T-helper 1 cell treated with Interleukin-12 subunit alpha and Interleukin-12 subunit beta and Interleukin-4 antibody, amounts not matched to agents 30 μg/mL and 1 μg/mL, for 36 hours (primary cell): ENCODE measurements around the gene CCDC85C.

Experiments
- H3K27ac Mint-ChIP-seq: one replicate; pipeline ENCODE4 v1.8.0; 2021; ENCODE audit warnings: mild to moderate bottlenecking, mixed read lengths
- H3K27me3 Mint-ChIP-seq: one replicate; pipeline ENCODE4 v1.8.0; 2021; ENCODE audit warnings: low read depth, mixed read lengths
- H3K36me3 Mint-ChIP-seq: one replicate; pipeline ENCODE4 v1.8.0; 2021; ENCODE audit warnings: low read depth, mixed read lengths
- H3K4me1 Mint-ChIP-seq: one replicate; pipeline ENCODE4 v1.8.0; 2021; ENCODE audit warnings: low read depth, mixed read lengths
- H3K4me3 Mint-ChIP-seq: one replicate; pipeline ENCODE4 v1.8.0; 2021; ENCODE audit warnings: mild to moderate bottlenecking, moderate library complexity, mixed read lengths
- H3K9me3 Mint-ChIP-seq: one replicate; pipeline ENCODE4 v1.8.0; 2021; ENCODE audit warnings: mixed read lengths

CCDC85C gene

GRCh38 chr14:99497894-99498293 is 106.1 kb downstream of the CCDC85C start:
- H3K27me3 Mint-ChIP-seq, result no peaks in the 10 kb centered on the region
- peaks cover 45% of the 10 kb centered on the region for H3K36me3 Mint-ChIP-seq
- peaks cover 4% of the 10 kb centered on the region for H3K4me1 Mint-ChIP-seq
- H3K9me3 Mint-ChIP-seq, result no peaks in the 10 kb centered on the region
- no peak overlapping the region for H3K4me3 Mint-ChIP-seq
- H3K27ac Mint-ChIP-seq, result no peak overlapping the region

GRCh38 chr14:99497341-99497740 is 106.7 kb downstream of the CCDC85C start:
- Mint-ChIP-seq H3K4me3 (no peak overlapping the region), H3K27ac (no peak overlapping the region)

GRCh38 chr14:99484106-99484505 is 119.9 kb downstream of the CCDC85C start:
- H3K9me3 Mint-ChIP-seq, result no peaks in the 10 kb centered on the region
- no peaks in the 10 kb centered on the region for H3K27me3 Mint-ChIP-seq
- no peak overlapping the region for H3K4me3 Mint-ChIP-seq
- no peaks in the 10 kb centered on the region for H3K36me3 Mint-ChIP-seq
- peaks cover 30% of the 10 kb centered on the region for H3K4me1 Mint-ChIP-seq
- H3K27ac Mint-ChIP-seq, result no peak overlapping the region

More at GRCh38 chr14:99497341-99497740, 106.7 kb downstream of the CCDC85C start:
- no peaks in the 10 kb centered on the region for H3K9me3 Mint-ChIP-seq
- peaks cover 4% of the 10 kb centered on the region for H3K4me1 Mint-ChIP-seq
- H3K36me3 Mint-ChIP-seq, result peaks cover 41% of the 10 kb centered on the region
- H3K27me3 Mint-ChIP-seq, result no peaks in the 10 kb centered on the region

DNA sequence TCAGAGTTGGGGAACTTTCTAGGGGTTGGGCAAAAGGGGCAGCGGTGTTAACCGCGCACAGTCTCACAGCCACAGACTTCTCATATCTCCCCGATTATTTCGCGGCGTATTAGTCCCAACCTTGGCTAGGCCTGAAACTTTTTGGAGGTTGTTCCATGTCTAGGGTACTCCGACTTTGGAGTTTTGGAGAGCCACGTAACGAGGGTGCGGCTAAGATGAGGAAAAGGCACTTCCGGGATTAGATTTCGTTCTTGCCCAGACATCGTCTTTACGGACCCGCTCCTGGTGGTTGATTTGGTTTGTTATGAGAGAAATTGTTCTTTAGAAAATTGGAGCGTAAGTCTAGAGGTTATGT is 122.3 kb downstream of the CCDC85C start:
- no peaks in the 10 kb centered on the region for H3K9me3 Mint-ChIP-seq
- H3K27me3 Mint-ChIP-seq, result no peaks in the 10 kb centered on the region
- H3K4me1 Mint-ChIP-seq, result peaks cover 41% of the 10 kb centered on the region
- peak overlapping the region; percentile 96 for H3K4me3 Mint-ChIP-seq
- H3K27ac Mint-ChIP-seq, result peak overlapping the region; percentile 99
- H3K36me3 Mint-ChIP-seq, result peaks cover 3% of the 10 kb centered on the region

GRCh38 chr14:99480917-99481744 is 122.9 kb downstream of the CCDC85C start, which contains the start of gene CCNK:
Gene CCNK, plus strand, starts transcription at chr14:99481409. Its CDS starts 11,269 bp downstream, at chr14:99492678.
- H3K4me1 Mint-ChIP-seq, result peaks cover 36% of the 10 kb centered on the region
- H3K36me3 Mint-ChIP-seq, result peaks cover 3% of the 10 kb centered on the region
- H3K9me3 Mint-ChIP-seq, result no peaks in the 10 kb centered on the region
- peak within 1 kb of the TSS; percentile 99 for H3K27ac Mint-ChIP-seq
- H3K4me3 Mint-ChIP-seq, result peak within 1 kb of the TSS; percentile 96
- H3K27me3 Mint-ChIP-seq, result no peaks in the 10 kb centered on the region

DNA sequence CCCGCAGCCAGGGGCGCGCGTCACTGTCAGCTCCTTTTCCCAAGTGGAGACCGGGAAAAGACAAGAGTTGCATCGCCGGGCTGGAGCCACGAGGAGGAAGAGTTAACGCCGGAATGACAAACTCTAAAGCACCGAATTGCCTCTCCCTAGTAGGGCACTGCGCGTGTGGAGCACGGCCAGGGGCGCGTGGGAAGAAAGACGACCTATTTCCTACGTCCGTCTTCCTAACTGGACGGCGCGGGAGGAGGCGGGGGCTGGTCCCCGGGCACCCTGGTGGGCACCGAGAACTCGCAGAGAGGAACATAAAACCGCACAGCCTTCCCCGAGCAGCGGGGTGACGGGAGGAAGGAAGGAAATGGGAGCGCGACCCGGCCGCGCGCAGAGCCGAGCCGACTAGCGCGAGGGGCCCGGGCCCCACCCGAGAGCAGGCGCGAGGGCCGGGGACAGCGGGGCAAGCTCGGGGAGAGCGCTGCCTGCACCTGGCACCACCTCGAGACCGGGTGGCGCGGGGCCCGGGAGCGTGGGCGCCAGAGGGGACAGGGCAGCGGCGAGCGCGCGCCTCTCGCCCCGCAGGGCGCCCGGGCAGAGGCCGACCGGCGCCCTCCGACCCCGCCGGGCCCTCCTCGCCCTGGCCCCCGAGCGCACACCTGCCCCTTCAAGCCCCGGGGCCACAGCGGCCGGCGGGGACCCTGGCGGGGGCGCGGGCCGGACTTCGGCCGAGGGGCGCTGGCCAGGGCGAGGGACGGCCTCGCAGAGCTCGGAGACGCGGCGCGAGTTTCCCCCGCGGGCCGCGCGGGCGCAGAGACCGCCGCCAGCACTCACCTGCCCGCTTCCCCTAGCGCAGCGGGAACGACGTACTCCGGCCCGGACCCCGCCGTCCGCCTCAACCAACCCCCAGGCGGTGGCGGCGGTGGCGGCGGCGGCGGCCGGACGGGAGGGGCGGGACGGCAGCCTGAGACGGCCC is 123.8 kb downstream of the CCDC85C start, which contains the start of gene SETD3:
TSS of gene SETD3 (minus strand) at position 954 of the 964 bp plus-strand sequence. CDS start 15,054 bp downstream, outside the sequence.
- Mint-ChIP-seq H3K9me3 (no peaks in the 10 kb centered on the region), H3K4me1 (peaks cover 35% of the 10 kb centered on the region), H3K4me3 (peak within 1 kb of the TSS; percentile 96), H3K27ac (peak within 1 kb of the TSS; percentile 99), H3K27me3 (no peaks in the 10 kb centered on the region), H3K36me3 (peaks cover 3% of the 10 kb centered on the region)

GRCh38 chr14:99479160-99479905 is 124.7 kb downstream of the CCDC85C start:
- H3K4me1 Mint-ChIP-seq, result peaks cover 35% of the 10 kb centered on the region

GRCh38 chr14:99478128-99478527 is 125.9 kb downstream of the CCDC85C start:
- no peak overlapping the region for H3K27ac Mint-ChIP-seq
- peaks cover 29% of the 10 kb centered on the region for H3K4me1 Mint-ChIP-seq
- no peak overlapping the region for H3K4me3 Mint-ChIP-seq
- peaks cover 3% of the 10 kb centered on the region for H3K36me3 Mint-ChIP-seq
- no peaks in the 10 kb centered on the region for H3K9me3 Mint-ChIP-seq
- no peaks in the 10 kb centered on the region for H3K27me3 Mint-ChIP-seq

More at GRCh38 chr14:99479160-99479905, 124.7 kb downstream of the CCDC85C start:
- Mint-ChIP-seq H3K4me3 (peak overlapping the region; percentile 95), H3K36me3 (peaks cover 3% of the 10 kb centered on the region), H3K9me3 (no peaks in the 10 kb centered on the region), H3K27me3 (no peaks in the 10 kb centered on the region), H3K27ac (peak overlapping the region; percentile 67)

DNA sequence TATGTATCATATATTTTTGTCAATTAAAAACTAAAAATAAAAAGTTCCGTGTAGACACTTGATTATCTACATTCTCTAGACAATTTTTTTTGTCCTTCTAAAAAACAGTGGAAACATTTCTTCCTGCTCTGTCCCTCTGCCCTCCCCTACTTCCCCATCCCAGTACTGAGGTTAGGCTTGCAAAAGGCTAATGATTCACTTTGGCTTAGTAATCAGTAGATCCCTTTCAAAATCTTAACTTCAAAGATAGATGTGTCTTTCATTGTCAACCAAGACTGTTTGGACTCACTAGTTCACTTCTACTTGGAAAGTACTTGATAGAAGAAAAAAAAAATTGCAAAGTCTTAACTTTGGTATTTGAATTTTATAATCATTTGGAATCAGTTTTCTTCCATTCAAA is 127.1 kb downstream of the CCDC85C start:
- peaks cover 18% of the 10 kb centered on the region for H3K4me1 Mint-ChIP-seq
- no peaks in the 10 kb centered on the region for H3K27me3 Mint-ChIP-seq
- no peak overlapping the region for H3K4me3 Mint-ChIP-seq
- peaks cover 3% of the 10 kb centered on the region for H3K36me3 Mint-ChIP-seq
- H3K27ac Mint-ChIP-seq, result no peak overlapping the region
- H3K9me3 Mint-ChIP-seq, result no peaks in the 10 kb centered on the region

DNA sequence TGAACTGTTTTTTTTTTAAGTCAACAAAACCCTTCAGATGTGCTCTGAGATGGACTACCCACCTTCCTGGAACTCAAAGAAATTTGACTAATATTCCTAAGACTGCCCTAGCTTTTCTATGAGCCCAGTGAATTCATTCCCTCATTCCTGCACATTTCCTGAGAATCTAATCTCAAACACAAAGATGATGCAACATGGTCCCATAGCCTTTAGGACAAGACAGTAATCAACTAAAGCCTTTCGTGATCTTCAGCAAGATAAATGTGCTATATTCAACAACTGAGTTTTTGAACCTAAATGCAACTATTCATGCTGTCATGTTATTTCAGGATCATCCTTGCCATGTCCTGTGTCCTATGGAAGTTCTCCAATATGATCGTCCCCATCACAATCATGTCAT is 128.3 kb downstream of the CCDC85C start:
- Mint-ChIP-seq H3K4me3 (no peak overlapping the region), H3K27me3 (no peaks in the 10 kb centered on the region), H3K9me3 (no peaks in the 10 kb centered on the region), H3K36me3 (peaks cover 3% of the 10 kb centered on the region), H3K27ac (no peak overlapping the region), H3K4me1 (peaks cover 18% of the 10 kb centered on the region)

DNA sequence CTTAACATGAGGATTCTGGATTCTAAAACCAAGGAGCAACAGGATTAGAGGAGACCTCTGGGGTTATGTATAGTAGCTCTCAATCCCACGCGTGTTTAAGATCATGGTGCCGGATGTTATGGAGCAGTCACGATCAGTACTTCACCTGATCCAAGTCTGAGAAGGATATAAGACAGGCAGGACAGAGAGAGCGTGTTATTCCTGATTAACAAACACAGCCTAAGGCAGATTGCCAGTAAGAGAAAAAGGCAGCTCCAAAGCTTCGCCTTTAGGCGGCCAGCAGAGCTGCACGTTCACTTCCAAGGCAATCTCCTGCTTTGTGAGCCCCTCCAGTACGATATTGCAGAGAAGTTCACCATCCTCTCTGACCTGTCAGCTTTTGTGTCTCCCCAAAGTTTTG is 128.8 kb downstream of the CCDC85C start:
- H3K27me3 Mint-ChIP-seq, result no peaks in the 10 kb centered on the region
- H3K27ac Mint-ChIP-seq, result no peak overlapping the region
- H3K4me1 Mint-ChIP-seq, result peaks cover 18% of the 10 kb centered on the region
- H3K36me3 Mint-ChIP-seq, result peaks cover 3% of the 10 kb centered on the region
- H3K4me3 Mint-ChIP-seq, result no peak overlapping the region
- no peaks in the 10 kb centered on the region for H3K9me3 Mint-ChIP-seq

- peaks cover 3% of the 10 kb centered on the region for H3K36me3 Mint-ChIP-seq
- no peaks in the 10 kb centered on the region for H3K27me3 Mint-ChIP-seq
- H3K27ac Mint-ChIP-seq, result no peak overlapping the region
- no peak overlapping the region for H3K4me3 Mint-ChIP-seq
- H3K4me1 Mint-ChIP-seq, result peaks cover 16% of the 10 kb centered on the region
- H3K9me3 Mint-ChIP-seq, result no peaks in the 10 kb centered on the region
These were observed 130.5 kb downstream of the CCDC85C start for GRCh38 chr14:99473458-99473857.

DNA sequence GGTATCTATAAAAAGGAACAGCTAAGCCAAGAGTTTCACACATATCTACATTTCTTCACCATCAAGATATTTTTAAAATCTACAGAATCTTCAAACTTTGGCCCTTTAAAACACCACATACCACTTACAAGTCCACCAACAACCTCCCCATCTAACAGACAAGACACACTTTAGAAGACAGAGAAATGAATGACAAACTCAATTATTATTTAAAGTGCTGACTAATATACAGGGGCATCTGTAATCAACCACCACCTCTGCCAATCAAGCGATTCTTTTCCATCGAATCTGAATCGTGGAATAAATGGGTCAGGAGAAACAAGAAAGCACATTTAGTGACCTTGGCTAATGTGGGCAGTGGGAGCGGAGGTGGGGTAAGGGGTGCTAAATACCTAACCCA is 131.1 kb downstream of the CCDC85C start:
- Mint-ChIP-seq H3K36me3 (no peaks in the 10 kb centered on the region), H3K27me3 (no peaks in the 10 kb centered on the region), H3K9me3 (no peaks in the 10 kb centered on the region), H3K27ac (no peak overlapping the region), H3K4me3 (no peak overlapping the region), H3K4me1 (peaks cover 16% of the 10 kb centered on the region)

DNA sequence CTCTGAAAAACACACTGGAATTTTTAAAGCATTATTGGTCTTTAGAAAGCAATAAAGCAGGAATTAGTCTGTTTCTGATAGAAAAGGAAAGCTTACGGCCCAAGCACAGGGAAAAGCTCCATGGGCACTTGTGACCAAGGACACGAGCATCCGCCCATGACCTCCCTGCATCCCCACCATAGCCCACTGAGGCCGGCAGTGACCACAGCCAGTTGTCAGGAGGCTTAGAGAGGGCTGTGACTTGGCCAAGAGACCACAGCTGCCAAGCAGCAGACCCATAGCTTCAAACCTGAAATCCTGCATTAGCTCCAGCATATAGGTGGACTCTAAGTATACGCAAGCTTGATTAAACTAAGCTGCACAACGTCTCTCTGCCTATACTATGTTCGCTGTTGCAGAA is 132.3 kb downstream of the CCDC85C start:
- Mint-ChIP-seq H3K27ac (no peak overlapping the region), H3K36me3 (no peaks in the 10 kb centered on the region), H3K27me3 (no peaks in the 10 kb centered on the region), H3K4me1 (peaks cover 12% of the 10 kb centered on the region), H3K4me3 (no peak overlapping the region), H3K9me3 (no peaks in the 10 kb centered on the region)
